ENCODE measurements around the gene RER1. TPM values are rescaled to one million over a fixed set of nuclear protein-coding genes. Genes with fewer than 3 reads are reported as not detected.

Gene RER1
- total RNA-seq, 1 experiment from 2014 or later: 155 TPM

GRCh38 chr1:2380816-2381591 lies 10.6 kb upstream of the RER1 start:
- TF ChIP-seq EZH2 (IDR thresholded peaks at IDR 0.05) (no peak), REST (IDR thresholded peaks at IDR 0.05; ENCODE audit: low read depth) (no peak), JUND (IDR thresholded peaks at IDR 0.05) (no peak), RAD21 (IDR thresholded peaks at IDR 0.05; ENCODE audit: low read depth) (no peak), CBX3 (IDR thresholded peaks at IDR 0.05; ENCODE audit: low read depth) (no peak)
- H3K9ac ChIP-seq (ENCODE audit: low read length): no peak overlapping the region
- no TSS peak for BruUV-seq (replicated peaks)
- intact Hi-C loops (cut with micrococcal nuclease): loop anchor here (1.0 kb wide), 1 partner anchor 186 kb away; no protein-coding TSS in a partner anchor
- H2AFZ ChIP-seq (ENCODE audit: low read depth, low read length, poor library complexity, severe bottlenecking): no peak overlapping the region
- POLR2A ChIA-PET: interaction anchor here (0.8 to 1.7 kb wide), 4 partner anchors 11 to 186 kb away, joined by 5 to 16 read pairs (median 8); partner anchors contain the start of genes FAAP20, MORN1 and RER1
- no peaks in the 10 kb centered on the region for H3K27me3 ChIP-seq (ENCODE audit: insufficient read depth, low read length)
- ATAC-seq (no peak), DNase-seq (ENCODE audit: low read depth, low spot score) (no peak)
- CTCF ChIA-PET: interaction anchor here (0.5 to 7.7 kb wide), 13 partner anchors 10 to 418 kb away, joined by 3 to 271 read pairs (median 7); partner anchors contain the start of genes FAAP20, MORN1 and RER1
- H3K79me2 ChIP-seq (ENCODE audit: insufficient read depth, low read length): no peaks in the 10 kb centered on the region
- H3K27ac ChIP-seq (ENCODE audit: low read depth, low read length): no peak overlapping the region
- RAD21 ChIA-PET (ENCODE audit: low non-redundant PET in 1 of 2, low total read pairs in 2 of 2, uncharacterized antibody in 2 of 2, unreplicated experiment in 2 of 2): interaction anchor here (0.6 to 2.0 kb wide), 7 partner anchors 10 to 186 kb away, joined by 3 to 33 read pairs (median 5); partner anchors contain the start of genes FAAP20 (in 2 of the 2), MORN1 (in 1 of the 2) and RER1 (in 1 of the 2)
- H3K4me3 ChIP-seq (replicated peaks in 1 of 2; ENCODE audit: low read depth in 1 of 2, low read length in 2 of 2): no peak overlapping the region
- no peaks in the 10 kb centered on the region for H4K20me1 ChIP-seq (ENCODE audit: insufficient read depth)
- H3K9me2 ChIP-seq (ENCODE audit: insufficient read depth): no peaks in the 10 kb centered on the region
- no peak overlapping the region for H3K4me2 ChIP-seq (ENCODE audit: low read length)
- no peaks in the 10 kb centered on the region for H3K9me3 ChIP-seq (ENCODE audit: control insufficient read depth in 1 of 2, insufficient read depth in 1 of 2, low read depth in 1 of 2, low read length in 2 of 2)
- no peaks in the 10 kb centered on the region for H3K36me3 ChIP-seq (ENCODE audit: control insufficient read depth in 1 of 2, insufficient read depth in 2 of 2, low read length in 2 of 2)
- 0 out of 4 replicates have a peak, but pooled peaks cover 0 to 6% of the 10 kb centered on the region in 2 experiments for H3K4me1 ChIP-seq (ENCODE audit: control insufficient read depth in 1 of 2, insufficient read depth in 2 of 2, low read length in 2 of 2)
